Adipocyte (in vitro differentiated cells): ENCODE results near the gene DMD.

ENCODE experiments used
- DNase-seq: peaks from one replicate; pipeline ENCODE4 v3.0.0-alpha.2; 2015; ENCODE audit warnings: low read depth
- H3K27me3 ChIP-seq: replicated peaks from 2 replicates; pipeline ENCODE4 v1.7.0; 2013; ENCODE audit warnings: mild to moderate bottlenecking, low read length, moderate library complexity; ENCODE audit not compliant: control insufficient read depth, insufficient read depth
- H3K36me3 ChIP-seq: 2 replicates; pipeline ENCODE4 v1.7.0; 2013; ENCODE audit warnings: low read length, mild to moderate bottlenecking, moderate library complexity; ENCODE audit not compliant: control insufficient read depth, insufficient read depth, severe bottlenecking
- H3K4me1 ChIP-seq: 2 replicates; pipeline ENCODE4 v1.7.0; 2013; ENCODE audit warnings: mild to moderate bottlenecking, low read length, moderate library complexity; ENCODE audit not compliant: control insufficient read depth, insufficient read depth
- H3K4me3 ChIP-seq: 2 replicates; pipeline ENCODE4 v1.7.0; 2013; ENCODE audit warnings: mild to moderate bottlenecking, low read length, moderate library complexity
- H3K9ac ChIP-seq: 2 replicates; pipeline ENCODE4 v1.7.0; 2013; ENCODE audit warnings: mild to moderate bottlenecking, low read length, moderate library complexity
- H3K9me3 ChIP-seq: 2 replicates; pipeline ENCODE4 v1.7.0; 2013; ENCODE audit warnings: mild to moderate bottlenecking, low read length, moderate library complexity; ENCODE audit not compliant: control insufficient read depth

DMD gene

GRCh38 chrX:31555506-31555905, 1655.8 kb downstream of the DMD start:
- Histone ChIP-seq H3K27me3 (no peaks in the 10 kb centered on the region), H3K4me3 (no peak overlapping the region), H3K36me3 (no peaks in the 10 kb centered on the region), H3K9me3 (no peaks in the 10 kb centered on the region), H3K9ac (no peak overlapping the region), H3K4me1 (peaks cover 3% of the 10 kb centered on the region)
- peak; percentile 11 for DNase-seq

DNA sequence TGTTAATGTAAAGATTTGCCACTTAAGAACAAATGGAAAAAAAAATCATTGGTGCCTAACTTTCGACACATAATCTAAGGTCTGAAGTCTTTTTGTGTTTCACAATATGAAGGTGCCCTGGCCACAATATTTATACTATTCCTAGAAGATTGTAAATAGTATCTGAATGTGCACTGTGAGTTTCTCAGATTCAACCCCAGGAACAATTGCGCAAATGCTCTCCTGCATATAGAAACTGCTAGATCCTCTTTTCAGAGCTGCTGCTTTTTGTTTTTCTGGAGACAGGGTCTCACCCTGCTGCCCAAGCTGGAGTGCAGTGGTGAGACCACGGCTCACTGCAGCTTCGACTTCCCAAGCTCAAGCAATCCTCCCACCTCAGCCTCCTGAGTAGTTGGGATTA, 1659.4 kb downstream of the DMD start:
- DNase-seq: peak; percentile 47
- peaks cover 3% of the 10 kb centered on the region for H3K4me1 ChIP-seq
- H3K9ac ChIP-seq: no peak overlapping the region
- no peaks in the 10 kb centered on the region for H3K9me3 ChIP-seq
- no peaks in the 10 kb centered on the region for H3K27me3 ChIP-seq
- no peaks in the 10 kb centered on the region for H3K36me3 ChIP-seq
- no peak overlapping the region for H3K4me3 ChIP-seq

DNA sequence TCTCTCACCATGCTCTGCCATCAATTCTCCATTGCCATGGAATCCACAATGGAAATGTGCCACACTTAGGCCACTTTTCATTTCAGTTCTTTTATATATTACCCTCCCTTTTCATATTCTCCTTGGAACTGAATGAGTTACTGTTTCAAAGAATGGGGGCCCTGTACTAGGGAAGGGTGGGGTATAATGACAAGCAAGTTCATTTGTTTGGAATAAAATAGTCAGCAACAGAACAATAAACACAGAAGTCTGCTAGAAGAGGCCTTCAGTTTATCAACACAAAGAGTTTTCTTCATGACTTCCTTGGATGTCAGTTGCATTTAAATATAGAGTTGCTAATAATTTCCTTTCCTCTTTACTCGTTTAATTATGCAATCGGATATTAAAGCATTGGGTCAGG, 1661.2 kb downstream of the DMD start:
- Histone ChIP-seq H3K9ac (no peak overlapping the region), H3K9me3 (no peaks in the 10 kb centered on the region), H3K4me3 (no peak overlapping the region), H3K27me3 (no peaks in the 10 kb centered on the region), H3K4me1 (peaks cover 9% of the 10 kb centered on the region), H3K36me3 (no peaks in the 10 kb centered on the region)
- DNase-seq: no peak

- Histone ChIP-seq H3K27me3 (no peaks in the 10 kb centered on the region), H3K4me3 (no peak overlapping the region), H3K36me3 (no peaks in the 10 kb centered on the region), H3K9ac (no peak overlapping the region), H3K4me1 (peaks cover 9% of the 10 kb centered on the region), H3K9me3 (no peaks in the 10 kb centered on the region)
- peak; percentile 15 for DNase-seq
These were observed 1663.5 kb downstream of the DMD start for GRCh38 chrX:31547816-31548215.

DNA sequence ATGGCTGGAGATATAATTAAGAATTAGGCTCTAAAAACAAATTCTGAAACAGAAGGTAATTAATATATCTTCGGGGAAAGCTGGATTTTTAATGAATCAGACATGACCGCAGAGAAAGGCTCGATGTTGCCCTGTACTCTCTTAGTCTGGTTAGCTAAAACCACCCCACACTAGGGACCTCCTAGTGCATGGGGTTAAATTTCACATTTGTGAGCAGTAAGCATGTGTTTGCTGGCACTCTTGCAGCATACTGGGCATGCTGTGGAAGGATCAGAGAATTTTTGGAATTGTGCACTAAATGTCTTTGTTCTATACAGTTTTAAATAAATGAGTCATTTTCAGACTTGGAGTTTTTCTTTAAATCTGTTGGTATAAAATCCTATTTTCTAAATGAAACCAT, 1663.9 kb downstream of the DMD start:
- no peaks in the 10 kb centered on the region for H3K27me3 ChIP-seq
- H3K4me3 ChIP-seq: no peak overlapping the region
- peak; percentile 36 for DNase-seq
- H3K4me1 ChIP-seq: peaks cover 9% of the 10 kb centered on the region
- no peaks in the 10 kb centered on the region for H3K9me3 ChIP-seq
- no peak overlapping the region for H3K9ac ChIP-seq
- H3K36me3 ChIP-seq: no peaks in the 10 kb centered on the region

DNA sequence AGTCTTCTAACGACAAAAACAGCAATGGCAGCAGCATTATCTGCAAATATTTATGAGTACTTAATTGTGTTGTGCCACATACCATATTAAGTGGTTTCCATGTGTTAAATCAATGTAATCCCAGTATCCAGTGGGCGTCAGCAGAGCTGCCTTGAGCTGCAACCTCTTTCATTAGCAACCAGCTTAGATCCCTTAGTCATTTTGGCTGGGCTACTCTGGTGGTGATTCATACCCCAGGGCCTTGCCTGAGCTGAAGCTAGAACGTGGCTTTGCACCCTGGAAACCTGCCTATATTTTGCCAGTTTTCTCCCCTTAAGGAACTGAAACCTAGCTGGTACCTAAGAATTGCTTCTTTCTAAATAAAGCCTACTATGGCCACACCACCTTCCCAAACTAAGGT, 1665.2 kb downstream of the DMD start:
- no peaks in the 10 kb centered on the region for H3K27me3 ChIP-seq
- H3K9ac ChIP-seq: no peak overlapping the region
- H3K36me3 ChIP-seq: no peaks in the 10 kb centered on the region
- no peak overlapping the region for H3K4me3 ChIP-seq
- peaks cover 9% of the 10 kb centered on the region for H3K4me1 ChIP-seq
- H3K9me3 ChIP-seq: no peaks in the 10 kb centered on the region
- DNase-seq: peak; percentile 47

- Histone ChIP-seq H3K36me3 (no peaks in the 10 kb centered on the region), H3K27me3 (no peaks in the 10 kb centered on the region), H3K9me3 (no peaks in the 10 kb centered on the region), H3K4me3 (no peak overlapping the region), H3K4me1 (peaks cover 9% of the 10 kb centered on the region), H3K9ac (no peak overlapping the region)
- no peak for DNase-seq
These were observed 1665.6 kb downstream of the DMD start for GRCh38 chrX:31545726-31546125.

GRCh38 chrX:31545191-31545590, 1666.2 kb downstream of the DMD start:
- Histone ChIP-seq H3K27me3 (no peaks in the 10 kb centered on the region), H3K4me3 (no peak overlapping the region), H3K9ac (no peak overlapping the region), H3K36me3 (no peaks in the 10 kb centered on the region), H3K9me3 (no peaks in the 10 kb centered on the region), H3K4me1 (peaks cover 9% of the 10 kb centered on the region)
- no peak for DNase-seq

DNA sequence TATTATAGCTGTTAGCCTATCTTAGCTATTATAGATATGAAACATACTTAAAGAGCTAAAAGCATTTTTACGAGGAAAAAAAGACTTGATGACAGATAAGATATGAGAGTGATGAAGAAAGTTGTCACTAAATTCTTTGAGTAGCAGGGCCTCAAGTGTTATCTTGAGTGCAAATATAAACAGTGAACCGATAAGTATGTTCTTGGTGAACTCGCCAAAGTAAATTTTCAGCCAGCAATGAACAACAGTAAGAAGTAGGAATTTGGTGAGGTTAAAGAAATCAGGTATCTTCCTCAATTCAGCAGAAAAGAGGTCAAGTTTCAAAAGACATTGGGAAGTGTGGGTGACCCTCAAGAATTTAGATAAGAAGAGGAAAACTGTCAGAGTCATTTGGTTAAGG, 1667.7 kb downstream of the DMD start:
- Histone ChIP-seq H3K4me3 (no peak overlapping the region), H3K27me3 (no peaks in the 10 kb centered on the region), H3K9ac (no peak overlapping the region), H3K4me1 (peaks cover 9% of the 10 kb centered on the region), H3K36me3 (no peaks in the 10 kb centered on the region), H3K9me3 (no peaks in the 10 kb centered on the region)
- DNase-seq: no peak

DNA sequence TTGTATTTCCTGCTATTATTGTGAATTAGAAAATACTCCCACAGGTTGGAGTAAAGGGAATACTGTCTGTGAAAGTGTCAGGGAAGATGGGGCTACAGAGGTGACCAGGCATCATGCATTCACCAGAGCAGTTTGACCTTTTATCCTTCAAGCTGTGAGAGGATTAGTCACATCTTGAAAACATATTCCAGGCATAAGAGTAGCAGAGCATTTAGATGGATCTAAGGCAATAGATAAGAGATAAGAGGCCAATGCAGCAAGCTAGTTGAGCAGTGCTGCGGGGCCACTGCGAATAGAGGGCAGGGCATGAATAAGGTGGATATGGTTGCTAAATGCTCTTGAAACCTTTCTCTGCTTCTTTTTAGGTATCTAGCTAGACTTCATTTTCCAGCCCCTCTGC, 1668.8 kb downstream of the DMD start:
- H3K4me1 ChIP-seq: peaks cover 9% of the 10 kb centered on the region
- H3K27me3 ChIP-seq: no peaks in the 10 kb centered on the region
- H3K9me3 ChIP-seq: no peaks in the 10 kb centered on the region
- no peak overlapping the region for H3K9ac ChIP-seq
- H3K36me3 ChIP-seq: no peaks in the 10 kb centered on the region
- H3K4me3 ChIP-seq: no peak overlapping the region
- DNase-seq: no peak

GRCh38 chrX:31540313-31540712, 1671.0 kb downstream of the DMD start:
- no peak for DNase-seq
- Histone ChIP-seq H3K9ac (no peak overlapping the region), H3K4me1 (peaks cover 3% of the 10 kb centered on the region), H3K36me3 (no peaks in the 10 kb centered on the region), H3K4me3 (no peak overlapping the region), H3K9me3 (no peaks in the 10 kb centered on the region), H3K27me3 (no peaks in the 10 kb centered on the region)

GRCh38 chrX:31527455-31528126, 1683.8 kb downstream of the DMD start:
- DNase-seq: no peak

More at GRCh38 chrX:31527455-31528126, 1683.8 kb downstream of the DMD start:
- Histone ChIP-seq H3K4me1 (no peaks in the 10 kb centered on the region), H3K9ac (no peak overlapping the region), H3K9me3 (no peaks in the 10 kb centered on the region), H3K4me3 (no peak overlapping the region), H3K36me3 (no peaks in the 10 kb centered on the region), H3K27me3 (peaks cover 3% of the 10 kb centered on the region)
